ENCODE measurements around the gene GRAMD1A.
A peak's percentile ranks its signal among the peaks of the same experiment; 100 is the strongest.
"Not testable (repeated sequence)": the region's sequence is repeated elsewhere in the genome, so short reads cannot be mapped to it uniquely, and the experiment has no call there.

The GRAMD1A gene

DNA sequence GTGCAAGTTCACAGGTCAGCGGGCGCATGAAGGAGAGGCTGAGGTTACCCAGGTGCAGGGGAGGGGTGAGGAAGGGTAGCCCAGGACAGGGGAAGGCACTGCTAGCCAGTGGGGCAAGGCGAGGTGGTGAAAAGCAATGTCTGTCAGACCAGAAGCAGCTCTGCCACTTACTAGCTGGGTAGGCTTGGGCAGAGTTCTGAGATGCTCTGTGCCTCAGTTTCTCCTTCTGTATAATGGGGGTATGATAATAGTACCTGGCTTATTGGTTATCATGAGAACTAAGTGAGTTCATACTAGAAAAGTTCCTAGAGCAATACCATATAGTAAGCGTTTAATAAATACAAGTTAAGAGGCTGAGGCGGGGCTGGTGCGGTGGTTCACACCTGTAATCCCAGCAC lies 15.8 kb downstream of the GRAMD1A start:
- DNase-seq (ENCODE audit: low read depth in 2 of 2, low spot score in 1 of 2), result no peak

- no peak for DNase-seq (ENCODE audit: low read depth in 2 of 2, low spot score in 1 of 2)
Observed at GRCh38 chr19:35017507-35017906, 17.4 kb downstream of the GRAMD1A start.

- DNase-seq (ENCODE audit: low read depth in 2 of 2, low spot score in 1 of 2), result no peak
Observed at GRCh38 chr19:35018379-35018778, 18.3 kb downstream of the GRAMD1A start.

DNA sequence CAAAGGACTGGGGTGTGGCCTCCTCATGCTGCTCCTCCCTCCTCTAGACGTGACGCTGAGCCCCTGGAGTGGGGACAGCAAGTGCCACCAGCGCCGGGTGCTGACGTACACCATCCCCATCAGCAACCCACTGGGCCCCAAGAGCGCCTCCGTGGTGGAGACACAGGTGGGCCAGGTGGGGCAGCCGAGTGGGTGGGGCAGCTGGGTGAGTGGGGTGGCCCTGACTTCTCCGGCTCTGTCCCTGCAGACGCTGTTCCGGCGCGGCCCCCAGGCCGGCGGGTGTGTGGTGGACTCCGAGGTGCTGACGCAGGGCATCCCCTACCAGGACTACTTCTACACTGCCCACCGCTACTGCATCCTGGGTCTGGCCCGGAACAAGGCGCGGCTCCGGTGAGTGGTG lies 19.0 kb downstream of the GRAMD1A start:
- no peak for DNase-seq (ENCODE audit: low read depth in 2 of 2, low spot score in 1 of 2)

DNA sequence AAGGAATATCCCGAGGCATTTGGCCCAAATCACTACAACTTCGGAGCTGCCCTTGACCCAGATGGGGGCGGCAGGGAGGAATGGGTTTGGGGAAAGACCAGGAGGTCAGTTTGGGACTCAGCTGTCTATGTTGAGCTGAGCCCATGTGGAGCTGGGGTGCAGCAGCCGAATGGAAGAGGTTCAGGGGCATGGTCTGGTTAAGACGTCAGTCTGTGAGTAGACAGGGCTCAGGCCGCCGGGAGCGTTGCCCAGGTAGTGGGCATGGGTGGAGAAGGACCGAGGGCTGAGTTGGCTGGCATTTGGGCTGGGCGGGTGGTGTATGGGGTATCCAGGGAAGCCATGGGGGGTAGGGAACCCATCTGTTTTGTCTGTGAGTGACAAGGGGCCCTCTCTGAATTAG lies 20.9 kb downstream of the GRAMD1A start:
- DNase-seq (ENCODE audit: low read depth in 2 of 2, low spot score in 1 of 2), result no peak

DNA sequence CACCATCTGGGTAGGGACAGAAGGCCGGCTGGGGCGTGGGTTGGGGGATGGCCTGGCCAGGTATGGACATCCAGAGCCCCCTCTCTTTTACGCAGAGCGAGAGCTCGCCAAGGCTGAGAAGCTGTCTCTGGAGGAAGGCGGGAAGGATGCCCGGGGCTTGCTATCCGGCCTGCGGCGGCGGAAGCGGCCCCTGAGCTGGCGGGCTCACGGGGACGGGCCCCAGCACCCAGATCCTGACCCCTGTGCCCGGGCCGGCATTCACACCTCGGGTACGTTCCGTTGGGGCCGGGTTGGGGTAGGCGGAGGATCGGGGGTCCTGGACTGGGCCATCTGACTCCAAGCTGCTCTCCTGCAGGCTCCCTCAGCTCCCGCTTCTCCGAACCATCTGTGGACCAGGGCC lies 21.5 kb downstream of the GRAMD1A start:
- no peak for DNase-seq (ENCODE audit: low read depth in 2 of 2, low spot score in 1 of 2)

GRCh38 chr19:35022460-35022859 lies 22.3 kb downstream of the GRAMD1A start:
- no peak for DNase-seq (ENCODE audit: low read depth in 2 of 2, low spot score in 1 of 2)

GRCh38 chr19:35023428-35023827 lies 23.3 kb downstream of the GRAMD1A start:
- DNase-seq (ENCODE audit: low read depth in 2 of 2, low spot score in 1 of 2), result no peak

DNA sequence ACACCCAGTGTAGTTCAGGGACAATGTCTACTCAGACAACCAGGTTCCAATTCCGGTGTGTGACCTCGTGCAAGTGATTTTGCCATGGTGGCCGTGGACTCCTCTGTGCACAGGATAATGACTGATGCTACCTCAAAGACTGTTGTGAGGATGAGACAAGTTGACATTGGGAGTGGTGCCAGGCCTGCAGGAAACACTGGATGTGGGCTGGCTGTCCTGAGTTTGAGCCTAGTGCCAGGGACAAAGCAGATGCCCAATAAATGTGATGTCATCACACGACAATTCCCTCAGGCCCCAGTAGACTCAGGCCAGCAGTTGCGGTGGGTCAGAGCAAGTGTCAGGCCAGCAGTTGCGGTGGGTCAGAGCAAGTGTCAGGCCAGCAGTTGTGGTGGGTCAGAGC lies 24.0 kb downstream of the GRAMD1A start:
- no peak for DNase-seq (ENCODE audit: low read depth in 2 of 2, low spot score in 1 of 2)

DNA sequence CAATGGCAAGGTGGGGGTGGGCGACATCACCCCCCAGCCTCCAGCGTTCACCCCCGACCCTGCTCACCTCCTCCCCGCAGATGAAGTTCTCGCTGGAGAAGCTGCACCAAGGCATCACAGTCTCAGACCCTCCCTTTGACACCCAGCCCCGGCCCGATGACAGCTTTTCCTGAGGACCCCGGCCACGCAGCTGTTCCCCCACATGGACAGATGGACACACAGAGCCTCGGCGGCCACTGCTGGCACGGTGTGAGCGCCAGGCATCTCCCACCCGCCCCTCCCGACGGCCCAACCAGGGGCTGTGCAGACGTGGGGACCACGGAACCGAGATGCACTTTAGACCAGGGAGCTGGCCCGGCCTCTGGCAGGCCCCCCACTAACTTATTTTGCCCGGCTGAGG lies 25.8 kb downstream of the GRAMD1A start:
- DNase-seq (ENCODE audit: low read depth in 2 of 2, low spot score in 1 of 2), result no peak

DNA sequence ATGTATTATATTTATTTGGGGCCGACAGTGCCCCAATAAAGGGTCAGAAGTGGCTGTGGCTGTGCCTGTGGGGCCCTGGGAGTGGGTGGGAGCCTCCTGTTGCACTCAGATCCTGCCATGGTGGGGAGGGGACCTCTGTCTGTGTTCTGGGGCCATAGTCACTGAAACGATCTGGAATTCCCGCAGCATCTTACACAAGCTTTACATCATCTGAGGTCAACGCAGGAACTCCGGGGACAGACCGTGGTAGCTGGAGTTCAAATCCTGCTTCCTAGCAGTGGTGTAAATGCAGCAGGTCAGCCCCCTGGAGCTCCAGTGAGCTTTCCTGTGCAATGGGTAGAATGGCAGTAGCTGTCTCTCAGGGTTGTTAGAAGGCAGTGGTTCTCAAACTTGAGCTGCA lies 26.3 kb downstream of the GRAMD1A start:
- DNase-seq (ENCODE audit: low read depth in 2 of 2, low spot score in 1 of 2), result no peak

DNA sequence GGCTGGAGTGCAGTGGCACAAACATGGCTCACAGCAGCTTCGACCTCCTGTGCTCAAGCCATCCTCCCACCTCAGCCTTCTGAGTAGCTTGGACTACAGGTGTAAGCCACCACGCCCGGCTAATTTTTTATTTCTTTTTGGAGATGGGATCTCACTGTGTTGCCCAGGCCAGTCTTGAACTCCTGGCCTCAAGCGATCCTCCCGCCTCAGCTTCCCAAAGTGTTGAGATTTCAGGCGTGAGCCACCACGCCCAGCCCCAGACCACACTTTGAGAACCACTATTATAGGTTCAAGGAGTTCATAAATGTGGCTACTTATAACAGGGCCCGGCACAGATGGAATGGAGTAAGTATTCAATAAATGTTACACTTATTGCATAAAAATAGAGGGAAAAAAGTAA lies 26.9 kb downstream of the GRAMD1A start:
- no peak for DNase-seq (ENCODE audit: low read depth in 2 of 2, low spot score in 1 of 2)

DNA sequence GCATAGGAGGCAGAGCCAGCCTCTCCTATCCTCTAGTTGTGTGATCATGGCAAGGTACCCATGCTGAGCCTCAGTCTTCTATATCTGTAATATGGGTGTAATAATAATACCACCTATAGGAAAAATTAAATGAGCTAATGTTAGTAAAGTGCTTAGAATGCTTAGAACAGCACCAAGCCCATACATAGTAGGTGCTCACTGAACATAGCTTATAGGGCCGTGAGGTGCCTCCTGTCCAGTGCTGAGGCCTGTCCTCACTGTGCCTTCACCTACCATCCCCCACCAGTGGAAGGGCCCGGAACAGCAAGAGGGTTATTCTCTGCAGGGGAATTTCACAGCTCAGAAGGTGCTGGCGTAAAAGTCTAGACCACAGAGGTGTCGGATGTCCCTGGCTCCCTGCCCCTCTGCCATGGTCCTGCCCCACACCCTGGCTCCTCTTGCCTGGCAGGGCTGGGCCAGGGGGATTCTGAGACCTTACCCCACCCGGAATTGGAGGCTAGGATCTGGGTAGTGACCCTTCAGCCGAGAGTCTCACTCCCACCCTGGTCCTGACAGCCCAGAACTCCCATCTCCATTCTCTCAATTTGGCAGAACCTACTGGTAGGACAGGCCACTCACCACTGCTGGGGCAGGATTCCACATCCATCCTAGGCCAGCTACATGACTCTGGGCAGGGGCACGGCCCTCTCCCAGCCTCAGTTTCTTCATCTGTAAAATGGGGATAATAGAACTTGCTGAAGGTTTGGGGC lies 27.9 kb downstream of the GRAMD1A start:
- DNase-seq (ENCODE audit: low read depth in 2 of 2, low spot score in 1 of 2), result no peak

- DNase-seq (ENCODE audit: low read depth in 2 of 2, low spot score in 1 of 2), result not testable (repeated sequence)
Observed at GRCh38 chr19:35028600-35028885, 28.4 kb downstream of the GRAMD1A start.

- DNase-seq (ENCODE audit: low read depth in 2 of 2, low spot score in 1 of 2), result not testable (repeated sequence)
Observed at GRCh38 chr19:35029275-35029736, 29.2 kb downstream of the GRAMD1A start.

GRCh38 chr19:35029737-35030256 lies 29.7 kb downstream of the GRAMD1A start:
- no peak for DNase-seq (ENCODE audit: low read depth in 2 of 2, low spot score in 1 of 2)

DNA sequence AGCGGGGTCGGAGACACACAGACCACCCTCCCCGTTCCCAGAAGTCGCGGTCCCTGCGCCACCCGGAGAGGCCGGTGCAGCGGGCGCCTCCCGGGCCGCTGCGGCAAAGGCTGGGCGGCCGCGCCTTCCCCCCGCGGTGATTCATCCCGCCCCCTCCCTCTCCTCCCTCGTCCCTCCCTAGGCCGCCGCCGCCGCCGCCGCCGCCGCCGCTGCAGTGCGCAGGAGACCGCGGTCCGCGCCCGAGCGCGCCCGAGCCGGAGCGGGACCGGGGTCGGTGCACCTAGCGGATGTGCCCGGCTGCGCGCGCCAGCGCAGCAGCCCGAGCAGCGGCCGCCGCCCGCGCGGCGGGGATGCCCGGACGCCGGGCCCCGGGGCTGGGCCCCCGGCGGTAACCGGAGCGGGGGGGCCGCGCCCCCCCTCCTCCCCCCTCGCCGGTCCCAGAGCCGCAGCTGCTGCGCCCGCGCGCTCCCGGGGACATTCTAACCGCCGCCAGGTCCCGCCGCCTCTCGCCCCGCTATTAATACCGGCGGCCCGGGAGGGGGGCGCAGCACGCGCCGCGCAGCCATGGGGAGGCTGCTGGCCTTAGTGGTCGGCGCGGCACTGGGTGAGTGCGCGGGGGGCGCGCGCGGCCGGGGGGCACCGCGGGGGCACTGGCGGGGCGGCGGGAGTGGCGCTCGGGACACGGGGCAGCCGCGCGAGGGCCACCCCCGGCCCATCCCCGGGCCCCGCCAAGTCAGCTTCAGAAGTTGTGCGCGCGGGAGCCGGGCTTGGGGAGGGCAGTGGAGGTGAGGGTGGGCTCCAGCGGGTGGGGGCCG lies 30.3 kb downstream of the GRAMD1A start, which contains the start of gene SCN1B:
TSS of gene SCN1B (plus strand) at position 214 of the 815 bp plus-strand sequence. CDS start at position 565, 351 bp downstream.
- peak; percentile 30 to 37 for DNase-seq (ENCODE audit: low read depth in 2 of 2, low spot score in 1 of 2)

DNA sequence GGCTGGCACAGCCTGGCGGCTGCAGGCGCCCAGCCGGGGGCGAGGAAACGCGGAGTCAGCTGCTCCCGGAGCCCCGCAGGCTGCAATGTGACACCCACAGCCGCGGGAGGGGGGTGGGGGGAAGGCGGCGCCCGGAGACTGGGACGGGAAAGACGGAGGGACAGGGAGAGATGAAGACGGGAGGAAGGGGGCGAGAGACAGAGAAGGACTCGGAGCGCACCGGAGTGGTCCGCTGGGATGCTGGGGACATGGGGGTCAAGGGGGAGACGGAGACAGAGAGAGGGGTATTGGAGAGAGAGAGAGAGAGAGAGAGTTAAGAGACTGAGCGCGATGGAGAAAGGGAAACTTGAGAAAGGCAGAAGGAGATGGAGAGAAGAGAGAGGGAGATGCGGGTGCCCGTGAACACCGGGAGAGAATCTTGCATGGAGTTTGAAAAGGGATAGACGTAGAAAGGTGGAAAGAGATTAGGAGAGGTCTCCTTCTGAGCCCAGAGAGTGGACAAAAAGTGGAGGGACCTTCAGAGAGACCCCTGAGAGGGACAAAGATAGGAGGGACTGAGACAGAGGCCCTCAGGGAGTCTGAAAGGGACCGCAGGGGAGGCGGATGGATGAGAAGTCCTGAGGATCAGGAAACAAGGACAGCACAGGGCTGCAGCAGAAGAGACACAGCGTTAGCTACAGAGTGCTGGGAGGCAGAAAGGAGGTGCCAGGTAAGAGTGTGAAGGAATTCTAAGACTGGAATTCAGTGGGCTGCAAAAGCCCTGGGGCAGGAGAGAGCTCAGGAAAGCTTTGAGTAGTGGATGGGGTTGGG lies 31.2 kb downstream of the GRAMD1A start:
- no peak for DNase-seq (ENCODE audit: low read depth in 2 of 2, low spot score in 1 of 2)

- no peak for DNase-seq (ENCODE audit: low read depth in 2 of 2, low spot score in 1 of 2)
Observed at GRCh38 chr19:35032356-35032865, 32.3 kb downstream of the GRAMD1A start.

- DNase-seq (ENCODE audit: low read depth in 2 of 2, low spot score in 1 of 2), result no peak
Observed at GRCh38 chr19:35033067-35034004, 33.2 kb downstream of the GRAMD1A start.
